ENCODE data around the gene ADAMTS6. TPM values are rescaled to one million over a fixed set of nuclear protein-coding genes. Genes with fewer than 3 reads are reported as not detected.

ADAMTS6 gene
- total and polyA plus RNA-seq, 11 donors, result 0.28 to 4.3 (median 3.0) TPM

DNA sequence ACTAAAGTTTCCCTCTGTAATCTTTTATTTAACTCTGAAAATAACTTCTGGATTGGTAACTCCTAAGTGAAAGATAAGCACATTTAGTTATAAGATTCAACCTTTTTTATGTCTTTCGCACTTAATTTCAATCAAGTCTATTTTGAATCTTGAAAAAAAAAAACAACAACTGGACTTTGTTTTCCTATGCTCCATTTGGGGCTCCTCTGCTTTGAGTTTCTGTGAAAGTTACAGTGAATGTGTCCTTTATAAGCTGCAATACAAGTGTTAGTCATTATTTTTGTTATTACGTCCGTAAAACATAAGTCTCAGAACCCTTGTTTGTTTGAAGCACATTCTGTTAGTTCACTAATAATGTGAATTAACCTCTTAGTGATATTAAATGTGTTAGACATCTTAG is 276.8 kb downstream of the ADAMTS6 start:
- Histone ChIP-seq H3K36me3 (no peaks in the 10 kb centered on the region), H3K9me3 (no peaks in the 10 kb centered on the region), H3K4me1 (no peaks in the 10 kb centered on the region), H3K4me3 (no peak overlapping the region), H3K27me3 (no peaks in the 10 kb centered on the region), H3K27ac (no peak overlapping the region)
- TF ChIP-seq, protein P1, sequence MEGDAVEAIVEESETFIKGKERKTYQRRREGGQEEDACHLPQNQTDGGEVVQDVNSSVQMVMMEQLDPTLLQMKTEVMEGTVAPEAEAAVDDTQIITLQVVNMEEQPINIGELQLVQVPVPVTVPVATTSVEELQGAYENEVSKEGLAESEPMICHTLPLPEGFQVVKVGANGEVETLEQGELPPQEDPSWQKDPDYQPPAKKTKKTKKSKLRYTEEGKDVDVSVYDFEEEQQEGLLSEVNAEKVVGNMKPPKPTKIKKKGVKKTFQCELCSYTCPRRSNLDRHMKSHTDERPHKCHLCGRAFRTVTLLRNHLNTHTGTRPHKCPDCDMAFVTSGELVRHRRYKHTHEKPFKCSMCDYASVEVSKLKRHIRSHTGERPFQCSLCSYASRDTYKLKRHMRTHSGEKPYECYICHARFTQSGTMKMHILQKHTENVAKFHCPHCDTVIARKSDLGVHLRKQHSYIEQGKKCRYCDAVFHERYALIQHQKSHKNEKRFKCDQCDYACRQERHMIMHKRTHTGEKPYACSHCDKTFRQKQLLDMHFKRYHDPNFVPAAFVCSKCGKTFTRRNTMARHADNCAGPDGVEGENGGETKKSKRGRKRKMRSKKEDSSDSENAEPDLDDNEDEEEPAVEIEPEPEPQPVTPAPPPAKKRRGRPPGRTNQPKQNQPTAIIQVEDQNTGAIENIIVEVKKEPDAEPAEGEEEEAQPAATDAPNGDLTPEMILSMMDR (IDR thresholded peaks at IDR 0.05), result no peak
- no peak for TF ChIP-seq POLR2A (IDR thresholded peaks at IDR 0.05)
- ATAC-seq (no peak), DNase-seq (no peak)
- whole genome bisulfite sequencing, 4 donors, result 92 to 95% (median 92%) methylated on average over 3 of the region's 3 CpGs
- intact Hi-C loops (cut with DNase I), result loop anchor here in 1 of 10 donors (10.0 kb wide), 1 partner anchor 390 kb away; no protein-coding TSS in a partner anchor

- no peaks in the 10 kb centered on the region for H3K9me3 ChIP-seq
- ATAC-seq (no peak), DNase-seq (no peak)
- H3K36me3 ChIP-seq, result no peaks in the 10 kb centered on the region
- TF ChIP-seq POLR2A (IDR thresholded peaks at IDR 0.05), result no peak
- TF ChIP-seq, protein P1 (IDR thresholded peaks at IDR 0.05), result no peak
- H3K4me1 ChIP-seq, result peaks cover 0 to 3% (median 0%) of the 10 kb centered on the region in 12 donors
- no peak overlapping the region for H3K4me3 ChIP-seq
- H3K27ac ChIP-seq, result no peak overlapping the region
- 74 to 89% (median 78%) methylated on average over 1 of the region's 1 CpG for WGBS, 4 donors
- intact Hi-C loops (cut with DNase I), result loop anchor here in 1 of 10 donors (10.0 kb wide), 1 partner anchor 389 kb away; no protein-coding TSS in a partner anchor
- H3K27me3 ChIP-seq, result no peaks in the 10 kb centered on the region
Observed at GRCh38 chr5:65203746-65204145, 278.0 kb downstream of the ADAMTS6 start.

DNA sequence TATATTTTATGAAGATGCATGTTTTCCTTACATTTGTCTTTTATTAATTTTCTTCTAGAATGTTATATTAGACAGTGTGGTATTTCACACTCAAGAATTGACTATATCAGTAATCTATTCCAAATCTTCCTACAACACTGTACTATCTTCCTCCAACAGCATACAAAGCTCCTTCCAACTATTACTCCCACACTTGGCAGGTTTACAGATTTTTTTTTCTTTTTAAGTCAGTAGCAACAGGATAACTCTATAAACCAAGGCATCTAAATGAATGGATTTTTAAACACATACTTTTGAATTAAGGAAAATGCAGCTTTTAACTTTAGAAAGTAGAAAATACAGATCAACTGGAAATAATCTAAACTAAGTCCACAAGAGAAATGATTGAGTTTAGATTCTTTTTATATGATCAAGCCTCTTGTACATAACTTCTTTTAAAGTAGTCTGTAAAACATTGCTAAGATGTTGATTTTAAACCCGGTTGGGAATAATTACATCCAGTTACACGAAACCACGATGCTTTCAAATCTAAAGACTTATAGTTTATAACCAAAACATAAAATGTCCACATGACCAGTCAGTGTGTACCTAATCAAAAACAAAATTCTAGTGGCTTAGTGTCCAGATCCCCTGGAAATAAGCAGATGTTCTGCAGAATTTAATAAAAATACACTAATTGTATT is 281.6 kb downstream of the ADAMTS6 start:
- H3K36me3 ChIP-seq, result peaks cover 0 to 4% (median 0%) of the 10 kb centered on the region in 9 donors
- no peaks in the 10 kb centered on the region for H3K27me3 ChIP-seq
- peaks cover 0 to 3% (median 0%) of the 10 kb centered on the region in 12 donors for H3K4me1 ChIP-seq
- WGBS, 4 donors, result 48 to 68% (median 55%) methylated on average over 3 of the region's 3 CpGs
- TF ChIP-seq POLR2A (IDR thresholded peaks at IDR 0.05), result no peak
- TF ChIP-seq, protein P1 (IDR thresholded peaks at IDR 0.05), result no peak
- H3K9me3 ChIP-seq, result no peaks in the 10 kb centered on the region
- no peak overlapping the region for H3K27ac ChIP-seq
- intact Hi-C loops (cut with DNase I), result loop anchor here in 1 of 10 donors (10.0 kb wide), 1 partner anchor 385 kb away; no protein-coding TSS in a partner anchor
- DNase-seq (no peak), ATAC-seq (no peak)
- no peak overlapping the region for H3K4me3 ChIP-seq

DNA sequence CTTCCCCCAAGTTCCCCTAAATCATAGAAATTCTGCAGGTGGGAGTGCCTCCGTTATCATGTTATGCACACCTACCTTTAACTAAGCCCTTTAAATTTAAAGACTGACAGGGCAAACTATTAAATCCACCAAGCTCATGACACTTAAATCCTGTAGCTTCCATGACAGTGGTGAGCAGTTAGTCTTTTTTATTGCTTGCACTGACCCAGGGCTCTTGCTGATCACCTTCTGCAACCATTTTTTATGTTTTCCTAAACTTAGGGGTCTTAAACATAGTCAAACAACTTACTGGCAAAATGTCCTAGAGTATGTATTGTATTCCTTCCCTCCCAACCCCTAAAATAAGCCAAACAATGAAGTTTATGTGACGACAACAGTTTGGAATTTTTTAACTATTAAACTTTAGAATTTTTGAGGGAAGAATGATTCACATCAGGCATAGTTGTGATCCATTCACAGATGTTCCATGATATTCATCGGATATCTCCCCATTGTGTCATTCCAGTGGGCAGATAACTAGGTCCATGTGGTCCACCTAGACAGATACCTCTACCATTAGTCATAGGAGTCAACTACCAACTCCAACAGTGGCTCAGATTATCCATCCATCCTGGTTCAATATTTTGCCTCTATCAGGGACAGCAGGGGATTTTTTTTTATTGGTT is 283.1 kb downstream of the ADAMTS6 start:
- 84 to 88% (median 86%) methylated on average over 3 of the region's 3 CpGs for WGBS, 4 donors
- intact Hi-C loops (cut with DNase I), result no loop called here

More for the DNA sequence above, 283.1 kb downstream of the ADAMTS6 start:
- Histone ChIP-seq H3K9me3 (no peaks in the 10 kb centered on the region), H3K4me3 (no peak overlapping the region), H3K27me3 (no peaks in the 10 kb centered on the region), H3K27ac (no peak overlapping the region), H3K4me1 (peaks cover 0 to 3% (median 0%) of the 10 kb centered on the region in 12 donors), H3K36me3 (peaks cover 0 to 4% (median 0%) of the 10 kb centered on the region in 9 donors)
- ATAC-seq, result peak in 1 of 4 donors; percentile 55
- DNase-seq, result no peak
- TF ChIP-seq, protein P1 (IDR thresholded peaks at IDR 0.05), result no peak
- no peak for TF ChIP-seq POLR2A (IDR thresholded peaks at IDR 0.05)

Measured in heart left ventricle (tissue), 16 donors.